GM12872 (cell line): ENCODE data around the gene MAPT.

Experiments used
- CTCF ChIP-seq: IDR thresholded peaks from 3 replicates; pipeline ENCODE4 v1.5.1; 2011; ENCODE audit warnings: low read depth, mild to moderate bottlenecking, low read length, moderate library complexity; ENCODE audit not compliant: insufficient read depth

The MAPT gene

GRCh38 chr17:46027048-46027975 lies 133.0 kb downstream of the MAPT start:
- no peak for TF ChIP-seq CTCF

GRCh38 chr17:46027976-46028325 lies 133.6 kb downstream of the MAPT start:
- no peak for TF ChIP-seq CTCF

GRCh38 chr17:46028374-46028773 lies 134.0 kb downstream of the MAPT start:
- no peak for TF ChIP-seq CTCF

DNA sequence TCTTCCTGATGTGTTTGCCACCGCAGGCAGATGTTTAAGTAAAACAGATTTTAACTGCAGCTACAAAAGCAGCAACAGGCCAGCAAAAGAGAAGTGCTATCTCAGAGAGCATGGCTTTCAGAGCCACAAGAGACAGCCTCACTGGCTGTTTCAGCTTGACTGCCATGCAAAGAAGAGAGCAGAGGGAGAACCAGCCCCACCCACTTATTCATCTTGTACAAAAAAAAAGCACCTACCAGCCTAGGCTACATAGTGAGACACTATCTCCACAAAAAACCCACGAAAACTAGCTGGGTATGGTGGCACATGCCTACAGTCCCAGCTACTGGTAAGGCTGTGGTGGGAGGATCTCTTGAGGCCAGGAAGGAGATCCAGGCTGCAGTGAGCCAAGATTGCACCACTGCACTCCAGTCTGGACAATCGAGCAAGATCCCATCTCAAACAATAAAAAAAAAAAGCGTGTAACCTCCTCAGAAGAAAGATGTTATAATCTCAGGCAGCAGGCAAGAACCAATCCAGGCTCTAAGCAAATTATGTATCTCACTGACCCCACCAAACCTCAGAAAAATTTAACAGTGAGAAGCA lies 134.7 kb downstream of the MAPT start:
- TF ChIP-seq CTCF = no peak

GRCh38 chr17:46029627-46030026 lies 135.3 kb downstream of the MAPT start:
- no peak for TF ChIP-seq CTCF

GRCh38 chr17:46030752-46031151 lies 136.4 kb downstream of the MAPT start:
- TF ChIP-seq CTCF = no peak

GRCh38 chr17:46031440-46031839 lies 137.1 kb downstream of the MAPT start:
- TF ChIP-seq CTCF = no peak
